GM19025 (cell line): ENCODE results near the gene PPP1R13B.

Source experiments
- ATAC-seq: cut with Tn5 transposase; IDR thresholded peaks from one replicate; pipeline ENCODE4 v1.9.1; 2021; ENCODE audit warnings: mild to moderate bottlenecking, low read depth, moderate library complexity; ENCODE audit not compliant: unreplicated experiment

The PPP1R13B gene

DNA sequence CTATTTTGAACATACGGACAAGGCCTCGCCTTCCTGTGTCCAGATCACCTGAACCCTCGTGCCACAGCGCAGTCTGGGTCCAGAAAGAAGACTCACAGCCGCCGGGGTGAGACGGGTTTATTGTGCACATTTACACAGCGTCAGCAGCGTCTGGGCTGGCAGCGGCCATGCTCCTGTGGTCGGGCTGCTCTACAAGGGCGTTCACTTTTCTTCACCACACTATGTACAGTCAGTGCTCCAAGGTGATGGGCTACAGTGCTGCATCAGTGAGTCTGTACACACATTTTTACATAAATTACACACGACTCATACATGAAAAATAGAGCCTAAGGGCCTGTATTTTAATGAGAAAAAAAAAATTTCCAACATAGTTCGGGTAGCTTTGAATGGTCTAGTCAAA lies 113.7 kb downstream of the PPP1R13B start:
- no peak for ATAC-seq

DNA sequence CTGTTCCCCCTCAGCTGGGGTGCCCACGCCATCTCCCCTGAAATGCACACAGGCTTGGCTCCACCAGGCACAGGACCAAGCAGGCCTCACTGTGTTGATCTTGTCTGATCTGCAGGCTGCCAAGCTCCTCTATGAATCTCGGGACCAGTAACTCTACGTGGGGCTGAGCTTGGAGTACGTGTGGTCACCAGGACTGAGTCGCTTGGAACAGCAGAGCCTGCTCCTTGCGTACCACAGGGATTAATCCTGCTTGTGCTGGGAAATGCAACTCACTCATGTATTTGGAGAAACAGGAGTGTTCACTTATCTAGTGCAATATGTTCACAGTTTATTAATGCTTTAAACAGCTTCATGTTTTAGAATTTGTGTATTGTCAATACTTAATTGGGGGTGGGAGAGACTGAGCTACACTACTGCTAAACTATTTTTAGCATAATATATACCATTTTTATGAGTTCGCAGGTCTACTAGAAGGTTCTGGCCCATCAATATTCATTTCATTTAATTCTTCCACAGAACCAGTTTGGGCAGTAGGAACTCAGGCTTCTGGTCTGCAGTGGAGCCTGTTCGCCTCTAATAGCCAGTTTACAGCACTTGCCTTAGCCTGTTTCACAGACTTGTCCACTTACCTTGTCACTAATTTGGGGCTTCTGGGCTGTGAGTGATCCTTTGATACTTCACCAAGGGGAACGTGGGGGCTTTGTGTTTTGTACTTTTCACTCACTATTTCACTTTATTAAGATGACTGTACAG lies 114.3 kb downstream of the PPP1R13B start:
- ATAC-seq, result no peak

DNA sequence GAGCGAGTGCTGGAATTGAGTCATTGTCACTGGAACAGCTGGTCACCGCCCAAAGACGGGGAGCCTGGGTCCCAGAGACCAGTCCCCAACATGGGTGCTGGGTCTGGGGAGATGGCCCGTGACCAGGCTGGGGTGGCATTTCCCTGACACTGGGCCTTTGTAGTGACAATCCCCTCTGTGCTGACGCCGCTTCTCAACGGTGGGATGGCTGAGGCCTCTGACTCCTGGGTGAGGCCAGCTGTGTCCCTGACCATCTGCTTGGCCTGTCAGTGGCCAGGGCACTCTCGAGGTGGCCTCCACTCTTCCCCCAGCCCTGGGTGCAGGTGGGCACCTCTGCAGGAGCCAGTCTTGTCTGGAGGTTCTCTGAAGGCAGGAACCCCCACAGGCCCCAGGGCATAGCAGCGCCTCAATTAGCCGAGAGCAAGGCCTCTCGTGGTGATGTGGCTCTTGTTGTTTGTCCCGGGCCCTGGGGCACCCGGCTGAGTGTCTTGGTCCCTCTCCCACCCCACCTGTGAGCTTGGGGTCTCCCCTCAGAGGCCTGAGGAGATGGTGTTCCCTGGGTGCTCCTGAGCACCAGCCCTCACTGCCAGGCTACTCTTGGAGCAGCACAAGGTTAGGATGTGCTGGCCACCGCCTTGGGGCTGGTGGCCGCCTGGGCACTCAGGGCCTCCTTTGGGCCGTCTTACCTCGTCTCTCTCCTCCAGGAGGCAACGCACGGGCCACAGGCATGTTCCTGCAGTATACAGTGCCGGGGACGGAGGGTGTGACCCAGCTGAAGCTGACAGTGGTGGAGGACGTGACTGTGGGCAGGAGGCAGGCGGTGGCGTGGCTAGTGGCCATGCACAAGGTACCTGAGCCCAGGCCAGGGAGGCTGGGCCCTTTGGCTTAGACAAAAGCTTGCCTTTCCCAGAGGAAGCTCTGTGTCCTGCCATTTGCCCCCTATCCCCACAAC lies 115.2 kb downstream of the PPP1R13B start:
- no peak for ATAC-seq

DNA sequence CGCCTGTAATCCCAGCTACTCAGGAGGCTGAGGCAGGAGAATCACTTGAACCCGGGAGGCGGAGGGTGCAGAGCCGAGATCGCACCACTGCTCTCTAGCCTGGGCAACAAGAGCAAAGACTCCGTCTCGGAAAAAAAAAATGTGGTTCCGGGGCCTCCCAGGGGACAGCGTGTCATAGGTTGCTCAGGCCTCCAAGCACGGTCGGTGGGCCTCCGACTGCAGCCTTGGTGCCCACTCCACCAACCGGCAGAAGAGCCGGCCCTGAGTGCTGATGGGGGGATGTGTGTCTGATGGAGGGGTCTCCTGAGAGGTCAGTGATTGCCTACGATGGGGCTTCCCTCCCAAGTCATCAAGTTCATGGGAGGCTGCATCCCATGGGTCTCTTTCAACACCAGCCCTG lies 115.9 kb downstream of the PPP1R13B start:
- ATAC-seq, result no peak

DNA sequence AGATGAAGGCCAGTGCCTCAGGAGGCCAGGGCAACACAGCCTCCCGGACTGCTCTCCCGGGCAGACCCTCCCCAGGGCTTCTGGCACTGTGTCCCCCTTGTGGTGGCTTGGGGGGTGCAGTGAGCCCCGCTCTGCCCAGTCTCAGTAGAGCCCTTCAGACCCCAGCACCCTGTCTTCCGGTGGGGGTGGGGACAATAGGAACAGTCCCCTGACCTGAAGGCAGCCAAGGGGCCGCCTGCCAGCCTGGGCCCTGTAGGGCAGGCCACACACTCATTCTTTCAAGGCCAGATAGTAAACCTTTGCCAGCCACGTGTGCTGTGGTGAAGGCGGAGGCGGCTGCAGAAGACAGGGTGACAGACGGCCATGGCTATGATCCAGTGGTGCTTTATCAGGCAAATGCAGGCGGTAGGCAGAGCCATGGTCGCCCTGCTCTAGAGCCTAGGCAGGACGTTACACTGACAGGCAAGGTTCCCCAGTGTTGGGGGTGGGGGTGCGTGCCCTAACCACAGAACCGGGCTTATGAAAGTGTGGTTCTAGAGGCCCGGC lies 116.8 kb downstream of the PPP1R13B start:
- no peak for ATAC-seq

DNA sequence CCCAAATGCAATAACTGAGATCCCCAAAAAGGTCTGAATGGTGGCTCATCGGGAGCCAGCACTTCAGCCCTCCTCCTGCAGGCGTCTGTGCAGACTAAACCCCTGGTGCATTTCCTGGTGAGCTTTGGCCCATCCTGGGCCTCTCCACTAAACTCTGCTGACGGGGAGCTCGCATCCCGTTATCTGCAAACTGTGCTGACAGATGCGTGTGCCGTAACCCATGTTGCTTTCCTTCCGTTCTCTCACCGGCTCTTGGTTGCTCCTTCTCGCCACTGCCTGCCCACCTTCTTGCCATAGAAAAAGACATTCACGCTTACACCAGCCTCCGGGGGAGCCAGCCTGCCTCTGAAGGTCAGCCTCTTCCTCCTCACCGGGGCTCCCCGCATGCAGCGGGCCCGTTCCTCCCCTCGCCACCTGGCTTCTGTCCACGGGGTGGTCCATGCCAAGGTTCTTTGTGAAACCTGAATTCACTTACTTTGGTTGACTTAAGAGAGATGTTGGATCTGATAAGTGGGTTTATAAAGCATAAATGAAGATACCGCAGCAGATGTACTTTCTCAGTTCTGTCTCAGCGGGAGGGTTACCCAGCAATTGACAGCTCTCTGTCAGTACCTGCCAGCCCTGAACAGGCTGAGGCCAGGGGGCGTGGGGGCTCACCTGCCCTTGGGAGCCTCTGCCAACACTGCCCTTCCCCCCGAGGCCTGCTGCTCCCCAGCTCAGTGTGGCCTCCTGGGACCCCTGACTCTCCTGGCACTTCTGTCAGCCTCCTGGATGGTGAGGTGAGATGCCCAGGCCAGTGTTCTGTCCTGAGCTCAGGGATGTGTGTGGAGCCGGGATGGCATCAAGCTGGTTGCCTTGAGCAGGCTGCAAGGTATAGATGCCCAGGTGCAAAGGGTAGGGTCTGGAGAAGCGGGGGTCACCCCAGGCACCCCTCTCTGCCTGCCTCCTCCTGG lies 117.6 kb downstream of the PPP1R13B start:
- ATAC-seq, result no peak

DNA sequence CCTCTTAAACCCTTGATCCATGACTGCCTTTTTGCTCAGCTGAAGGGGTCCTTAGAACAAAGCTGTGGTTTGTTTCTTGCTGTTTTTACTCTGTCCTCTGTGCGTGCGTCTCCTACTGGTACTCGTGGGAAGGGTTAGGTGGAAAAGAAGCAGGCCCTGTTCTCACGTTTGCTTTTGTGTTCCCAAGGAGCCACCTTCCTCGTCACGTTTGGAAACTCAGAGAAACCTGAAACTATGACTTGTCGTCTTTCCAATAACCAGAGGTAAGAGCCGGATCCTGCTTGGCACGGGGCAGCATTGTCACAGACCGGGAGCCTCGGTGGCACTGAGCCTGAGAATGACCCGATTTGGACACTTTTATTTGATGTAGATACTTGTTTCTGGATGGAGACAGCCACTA lies 118.7 kb downstream of the PPP1R13B start:
- no peak for ATAC-seq

DNA sequence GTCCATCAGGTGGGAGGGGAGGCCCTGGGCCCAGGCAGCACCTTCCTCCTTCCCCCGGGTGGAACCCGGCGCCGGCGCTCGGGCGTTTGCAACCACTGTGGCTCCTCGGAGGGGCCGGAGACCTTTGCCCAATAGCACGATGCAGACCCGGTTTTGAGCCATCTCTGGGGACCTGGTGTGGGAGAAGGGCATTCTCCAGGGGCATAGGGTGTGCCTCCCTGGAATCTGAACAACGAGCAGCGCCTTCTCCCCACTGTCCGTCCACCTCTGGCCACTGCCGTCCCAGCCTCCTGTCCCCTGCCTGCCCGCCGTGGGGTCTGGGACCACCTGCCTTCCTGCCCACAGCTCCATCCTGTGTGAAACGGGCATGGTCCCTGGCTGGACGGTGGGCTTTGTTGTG lies 119.2 kb downstream of the PPP1R13B start:
- no peak for ATAC-seq

DNA sequence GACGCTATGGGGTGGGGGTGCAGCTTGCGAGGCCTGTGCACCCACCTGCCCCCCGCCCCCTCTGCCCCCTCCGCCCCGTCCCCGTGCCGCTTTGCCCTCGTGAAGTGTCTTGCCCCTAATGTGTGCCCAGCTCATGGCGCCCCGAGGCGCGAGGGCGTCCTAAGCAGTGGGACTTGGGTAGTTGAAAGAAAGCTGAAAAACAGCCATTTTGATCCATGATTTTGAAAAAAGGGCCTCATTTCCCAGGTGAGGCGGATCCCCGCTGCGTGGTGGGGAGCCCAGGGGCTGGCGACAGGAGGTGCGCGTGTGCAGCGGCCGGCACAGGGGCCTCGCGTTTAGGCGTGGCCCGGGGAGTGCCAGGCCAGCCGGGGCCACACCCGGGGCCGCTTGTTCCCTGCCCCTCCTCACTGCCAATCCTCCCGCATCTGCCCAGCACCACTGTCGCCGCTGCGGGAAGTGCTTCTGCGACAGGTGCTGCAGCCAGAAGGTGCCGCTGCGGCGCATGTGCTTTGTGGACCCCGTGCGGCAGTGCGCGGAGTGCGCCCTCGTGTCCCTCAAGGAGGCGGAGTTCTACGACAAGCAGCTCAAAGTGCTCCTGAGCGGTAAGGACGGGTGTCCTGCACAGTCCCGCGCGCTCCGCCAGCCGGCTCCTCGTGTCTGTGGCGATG lies 119.9 kb downstream of the PPP1R13B start:
- no peak for ATAC-seq

DNA sequence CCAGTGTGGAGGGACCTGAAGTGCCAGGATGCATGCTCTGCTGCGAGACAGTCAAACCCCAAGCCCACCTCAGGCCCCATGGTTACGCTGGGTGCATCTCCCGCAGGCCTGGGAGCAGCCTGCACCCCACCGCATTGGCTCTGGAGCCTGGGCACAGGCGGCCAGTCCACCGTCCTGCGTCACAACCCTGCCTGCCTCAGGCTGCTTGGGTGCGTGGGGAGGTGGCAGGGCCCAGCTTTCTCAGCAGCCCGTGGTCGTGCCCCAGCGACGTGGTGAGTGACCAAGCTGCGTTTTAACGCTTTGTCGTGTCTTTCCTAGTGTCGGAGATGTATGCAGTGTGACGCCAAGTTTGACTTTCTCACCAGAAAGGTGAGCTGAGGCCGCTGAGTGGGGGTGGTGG lies 120.9 kb downstream of the PPP1R13B start:
- no peak for ATAC-seq

DNA sequence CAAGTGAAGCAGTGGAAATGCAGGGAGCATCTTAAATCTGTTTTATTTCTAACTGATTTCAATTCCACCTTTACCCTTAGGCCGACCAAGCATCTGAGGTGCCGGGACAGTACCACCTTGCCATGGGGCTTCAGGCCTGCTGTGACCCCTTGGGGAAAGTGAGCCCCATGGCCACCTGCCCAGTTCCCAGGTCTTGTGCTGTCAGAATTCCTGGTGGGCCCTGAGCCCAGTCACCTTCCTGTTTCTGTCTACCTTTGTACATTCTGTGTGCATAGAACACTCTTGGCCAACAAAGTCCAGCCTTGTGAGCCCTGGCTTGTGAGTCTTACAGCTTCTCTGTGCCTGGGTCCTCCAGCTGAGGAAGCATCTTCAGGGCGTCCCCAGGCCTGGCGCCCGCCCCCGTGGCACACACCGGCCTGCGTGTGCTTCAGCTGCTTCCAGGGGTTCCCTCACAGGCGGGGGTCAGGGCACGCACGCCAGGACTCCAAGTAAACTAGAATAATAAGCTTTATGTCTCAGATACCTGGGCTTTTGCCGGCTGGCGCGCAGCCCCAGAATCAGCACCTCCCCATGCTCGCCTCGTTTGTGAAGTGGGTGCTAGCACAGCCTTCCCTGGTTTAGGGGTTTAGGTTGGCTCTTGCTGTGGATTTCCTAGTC lies 121.5 kb downstream of the PPP1R13B start:
- ATAC-seq, result no peak

DNA sequence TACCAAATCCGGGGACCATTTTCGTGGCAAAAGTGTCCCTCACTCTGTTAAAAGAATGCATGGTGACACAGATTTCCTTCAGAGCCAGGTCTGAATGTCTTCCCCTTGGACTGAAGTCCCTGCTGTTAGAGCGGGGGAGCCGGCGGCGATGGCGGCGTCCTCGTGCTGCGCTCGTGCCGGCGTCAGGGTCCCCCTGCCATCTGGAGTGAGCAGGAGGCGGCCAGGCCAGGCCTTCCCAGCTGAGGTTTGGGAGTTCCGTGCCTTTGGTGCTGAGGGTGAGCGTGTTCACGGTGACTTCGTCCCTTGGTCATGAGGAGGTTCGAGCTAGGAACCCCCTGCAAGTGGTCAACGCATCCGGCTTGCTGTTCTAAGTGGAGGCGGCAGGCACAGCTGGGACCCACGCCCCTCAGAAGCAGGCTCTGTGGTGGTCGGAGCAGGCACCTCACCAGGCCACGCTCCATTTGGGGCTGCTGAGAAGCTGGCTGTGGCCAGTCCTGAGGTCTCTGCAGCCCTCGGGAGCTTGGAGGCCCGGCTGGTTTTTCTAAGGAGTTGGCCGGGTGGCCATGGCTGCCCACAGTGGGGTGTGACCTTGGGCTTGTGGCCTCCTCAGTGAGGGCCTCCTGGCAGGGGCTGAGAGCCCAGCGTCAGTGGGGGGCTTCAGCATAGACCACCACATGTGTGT lies 122.2 kb downstream of the PPP1R13B start:
- ATAC-seq, result no peak

DNA sequence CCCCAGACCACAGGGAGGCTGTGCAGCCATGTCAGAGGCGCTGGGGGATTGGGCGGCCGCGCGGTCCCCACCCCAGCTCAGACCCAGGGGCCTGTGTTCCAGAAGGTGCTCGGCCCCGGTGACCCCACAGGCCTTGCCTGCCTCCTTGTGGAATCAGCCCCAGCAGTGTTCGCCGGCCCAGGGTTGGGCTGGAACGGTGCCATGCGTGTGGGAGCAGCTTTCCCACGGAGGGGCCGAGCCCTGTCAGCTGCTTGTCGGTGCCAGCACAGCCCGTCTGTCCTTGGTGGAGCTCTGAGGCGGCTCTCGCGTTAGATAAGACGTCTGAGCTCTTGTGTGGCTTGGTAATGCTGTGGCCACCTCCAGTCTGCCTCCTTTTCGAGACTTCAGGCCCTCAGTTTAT lies 123.3 kb downstream of the PPP1R13B start:
- ATAC-seq, result no peak

DNA sequence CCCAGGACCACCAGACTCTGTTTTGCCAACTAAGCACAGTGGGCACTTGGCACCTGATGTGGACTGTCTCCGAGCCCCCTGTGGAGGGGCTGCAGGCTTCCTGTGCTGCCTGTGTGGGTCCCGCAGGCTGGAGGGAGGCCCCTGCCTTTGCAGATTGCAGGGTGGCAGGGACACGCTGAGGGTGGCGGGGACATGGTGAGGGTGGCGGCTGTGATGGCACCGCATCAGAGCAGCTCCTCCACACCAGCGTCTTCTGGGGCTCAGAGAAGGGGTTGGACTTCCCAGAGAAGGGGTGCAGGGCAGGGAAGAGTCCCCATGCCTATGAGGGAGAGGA lies 123.7 kb downstream of the PPP1R13B start:
- no peak for ATAC-seq

DNA sequence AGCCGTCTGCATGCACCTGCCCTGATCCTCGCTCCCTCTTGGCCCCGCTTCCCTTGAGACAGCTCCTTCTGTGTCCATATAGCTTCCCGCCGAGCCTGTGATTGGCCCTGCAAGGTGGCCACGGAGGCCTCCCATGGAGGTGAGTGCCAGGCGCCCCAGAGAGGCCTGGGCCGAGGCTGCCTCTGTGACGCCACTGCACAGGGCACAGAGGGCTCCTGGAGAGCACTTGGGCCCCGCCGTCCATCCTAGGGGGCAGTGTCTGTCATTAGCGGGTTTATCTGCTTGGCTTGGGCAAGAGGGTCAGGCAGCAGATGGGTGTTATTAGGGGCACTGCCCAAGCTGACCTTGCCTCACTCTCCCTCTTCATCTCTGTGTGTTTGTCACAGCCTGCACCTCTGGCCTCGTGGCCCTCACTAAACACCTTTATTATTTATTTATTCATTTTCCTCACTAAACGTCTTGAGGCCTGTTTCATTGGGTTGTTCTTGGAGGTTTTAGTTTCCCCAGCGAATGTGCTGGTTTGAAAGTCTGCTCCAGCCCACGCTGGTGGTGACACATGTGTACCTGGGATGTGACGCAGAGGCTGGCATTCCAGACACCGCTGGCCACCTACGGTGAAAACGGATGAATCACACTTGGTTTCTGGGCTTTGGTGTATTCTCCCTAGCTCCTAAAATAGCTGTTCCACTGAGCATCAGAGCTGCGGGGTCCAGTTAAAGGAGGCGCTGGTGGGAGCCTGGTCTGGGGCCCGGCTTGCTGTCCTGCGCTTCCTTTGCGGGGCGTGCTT lies 125.8 kb downstream of the PPP1R13B start:
- no peak for ATAC-seq

DNA sequence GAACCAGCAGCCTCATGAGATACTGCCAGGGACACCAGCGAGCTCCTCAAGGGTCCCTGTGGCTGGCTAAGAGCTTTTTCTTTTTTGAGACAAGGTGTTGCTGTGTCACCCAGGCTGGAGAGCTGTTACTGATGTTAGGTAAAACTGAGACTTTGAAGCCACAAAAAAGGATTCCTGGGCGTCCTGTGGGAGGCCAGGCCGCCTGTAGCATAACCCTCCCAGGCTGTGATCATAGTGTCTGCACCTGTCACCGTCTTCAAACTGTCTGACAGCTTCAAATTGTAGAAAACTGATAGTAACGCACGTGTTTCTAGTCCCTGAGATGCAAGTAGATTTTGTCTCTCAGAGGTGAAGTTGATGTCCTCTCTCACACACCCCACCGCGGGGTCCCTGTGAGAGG lies 127.6 kb downstream of the PPP1R13B start:
- no peak for ATAC-seq

DNA sequence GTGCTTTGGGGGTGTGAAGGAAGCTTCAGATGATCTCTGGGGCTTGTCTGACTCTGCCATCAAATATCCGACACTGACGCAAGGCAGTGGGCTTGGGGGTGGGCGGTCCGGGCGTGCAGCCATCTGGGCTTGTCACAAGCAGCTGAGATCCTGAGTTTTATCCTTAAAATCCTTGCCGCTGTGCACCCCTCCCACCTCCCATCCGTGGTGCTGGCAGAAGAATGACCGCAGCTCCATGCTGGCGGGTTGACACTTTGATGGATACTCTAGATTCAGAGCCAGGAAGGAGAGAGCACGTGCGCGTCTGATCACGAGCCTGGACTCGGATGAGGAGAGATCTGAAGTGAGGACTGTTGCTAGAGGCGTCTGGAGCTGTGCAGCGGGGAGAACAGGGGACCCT lies 128.8 kb downstream of the PPP1R13B start:
- no peak for ATAC-seq

DNA sequence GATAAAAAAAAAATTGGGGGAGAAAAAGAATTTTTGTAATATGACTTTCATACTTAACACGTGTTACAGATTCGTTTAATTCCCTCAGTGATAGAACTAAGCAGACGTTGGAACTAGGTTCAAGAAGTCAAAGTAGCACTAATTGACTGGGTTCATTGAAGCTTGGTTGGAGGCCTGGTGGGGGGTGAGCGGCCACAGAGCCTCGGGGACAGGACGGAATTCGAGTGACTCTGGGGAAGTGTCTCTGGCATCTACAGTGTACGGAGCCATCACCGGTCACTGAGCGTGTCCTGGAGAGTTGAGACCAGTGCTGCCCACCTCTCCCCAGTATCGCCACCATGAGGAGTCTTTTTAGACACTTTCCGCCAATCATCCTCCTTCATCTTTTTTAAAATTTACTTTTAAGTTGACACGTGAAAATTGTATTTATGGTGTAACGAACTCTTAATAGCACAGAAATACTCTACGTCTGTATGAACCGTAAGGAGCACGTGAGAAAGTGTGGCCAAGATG lies 130.4 kb downstream of the PPP1R13B start:
- no peak for ATAC-seq
